K562 (cell line): ENCODE data around the gene DDR2. TPM values are rescaled to one million over a fixed set of nuclear protein-coding genes. Genes with fewer than 3 reads are reported as not detected.

Experiments used
- ATAC-seq: fragments of 200-7000 bp; cut with Tn5 transposase; 3 replicates; pipeline ENCODE4 v1.9.1; 2020; ENCODE audit warnings: moderate library complexity
- BruUV-seq: library from RNA; stranded (reverse); fragments of 400-500 nt; replicated peaks from 2 replicates; lab custom pipeline; 2021; lab: Mats Ljungman, UMichigan
- CTCF ChIA-PET: fragments of 300-600 bp; formaldehyde crosslinking; extraction: SDS; loops from one replicate; lab custom pipeline; 2021; ENCODE audit warnings: low intra/inter-chr PET ratio; lab: Yijun Ruan, JAX
- POLR2A ChIA-PET: fragments of 300-600, 350-650 bp; sonication (Branson Sonifier 250); formaldehyde crosslinking; extraction: SDS; loops from one replicate; lab custom pipeline; 2021; ENCODE audit warnings: antibody characterized with exemption, inconsistent platforms; lab: Yijun Ruan, JAX
- DNase-seq, 4 experiments: peaks; one replicate each; pipeline versions ENCODE4 v3.0.0 to v3.0.0-alpha.2; 2011 to 2018; ENCODE audit warnings: low spot score in 3 of 4, mixed read lengths in 3 of 4; ENCODE audit errors: extremely low read depth in 1 of 4
- FAIRE-seq: peaks from 2 replicates; lab custom pipeline; 2011; peaks lifted over from hg19 to GRCh38; lab: Jason Lieb, UNC
- H2AFZ ChIP-seq: 2 replicates; pipeline ENCODE4 v1.6.0; 2011; ENCODE audit warnings: low read depth, low read length, control low read depth, inconsistent platforms
- H3K27ac ChIP-seq: fragments of 200-600 bp; 3 replicates; pipeline ENCODE4 v1.8.0; 2011; ENCODE audit warnings: low read depth, mild to moderate bottlenecking, control low read depth, inconsistent platforms, low read length, moderate library complexity, mixed read lengths; ENCODE audit errors: extremely low read depth
- H3K27me3 ChIP-seq, 2 experiments: fragments of 300-600 bp in 1 of 2; 2 replicates in 1 of 2; 3 replicates in 1 of 2; pipeline versions ENCODE4 v1.6.0 to v1.8.0; 2011; ENCODE audit warnings: inconsistent platforms in 2 of 2, low read length in 2 of 2, mild to moderate bottlenecking in 1 of 2, mixed read lengths in 1 of 2, moderate library complexity in 1 of 2; ENCODE audit not compliant: control insufficient read depth in 2 of 2, insufficient read depth in 2 of 2
- H3K36me3 ChIP-seq: fragments of 300-600 bp; 3 replicates; pipeline ENCODE4 v1.8.0; 2011; ENCODE audit warnings: mild to moderate bottlenecking, low read length, inconsistent platforms; ENCODE audit not compliant: control insufficient read depth, insufficient read depth
- H3K4me1 ChIP-seq, 2 experiments: fragments of 200-600 bp in 1 of 2; replicated peaks in 1 of 2; 2 replicates in 1 of 2; 3 replicates in 1 of 2; pipeline versions ENCODE4 v1.5.1 to v1.8.0; 2011; ENCODE audit warnings: inconsistent platforms in 2 of 2, low read length in 2 of 2, mild to moderate bottlenecking in 1 of 2, mixed read lengths in 1 of 2, moderate library complexity in 1 of 2; ENCODE audit not compliant: control insufficient read depth in 2 of 2, insufficient read depth in 2 of 2
- H3K4me2 ChIP-seq: 2 replicates; pipeline ENCODE4 v1.6.1; 2011; ENCODE audit warnings: low read length, control low read depth, inconsistent platforms, mixed read lengths; ENCODE audit not compliant: insufficient read depth
- H3K4me3 ChIP-seq: fragments of 200-600 bp; sonication (generic), shearing (Covaris generic); 2 replicates; pipeline ENCODE4 v1.5.1; 2016; ENCODE audit warnings: control low read depth, inconsistent platforms
- H3K79me2 ChIP-seq: fragments of 200-600 bp; 3 replicates; pipeline ENCODE4 v1.8.0; 2011; ENCODE audit warnings: low read length, inconsistent platforms; ENCODE audit not compliant: control insufficient read depth, insufficient read depth
- H3K9ac ChIP-seq, 2 experiments: 2 replicates each; pipeline versions ENCODE4 v1.6.0 to v1.6.1; 2011; ENCODE audit warnings: low read depth in 2 of 2, low read length in 2 of 2, control low read depth in 1 of 2, inconsistent platforms in 1 of 2, mild to moderate bottlenecking in 1 of 2, mixed read lengths in 1 of 2; ENCODE audit not compliant: insufficient read depth in 1 of 2
- H3K9me1 ChIP-seq: one replicate; pipeline ENCODE4 v1.6.0; 2011; ENCODE audit warnings: inconsistent platforms, mild to moderate bottlenecking, low read length, moderate library complexity; ENCODE audit not compliant: control insufficient read depth, insufficient read depth
- H3K9me3 ChIP-seq: replicated peaks from 2 replicates; pipeline ENCODE4 v1.5.1; 2011; ENCODE audit warnings: low read depth, low read length, inconsistent platforms; ENCODE audit not compliant: control insufficient read depth, insufficient read depth
- H4K20me1 ChIP-seq: replicated peaks from 2 replicates; pipeline ENCODE4 v1.6.1; 2011; ENCODE audit warnings: low read length, inconsistent platforms, mixed read lengths; ENCODE audit not compliant: control insufficient read depth, insufficient read depth
- CEBPG ChIP-seq, 3 experiments: fragments of 200-800 bp in 1 of 3; sonication (Bioruptor generic) in 1 of 3; sonication (generic) in 1 of 3; formaldehyde crosslinking in 1 of 3; IDR thresholded peaks in 2 of 3; conservative IDR thresholded peaks in 1 of 3; 2 replicates each; pipeline versions ENCODE4 v1.6.1 to v1.8.0; 2016 to 2022; ENCODE audit warnings: missing compliant biosample characterization in 2 of 3, missing genetic modification characterization in 2 of 3, mild to moderate bottlenecking in 1 of 3, missing genetic modification reagents in 1 of 3
- HOXB6 ChIP-seq: fragments of 250-450 bp; sonication (Bioruptor Pico); IDR thresholded peaks from 2 replicates; pipeline ENCODE4 v1.5.1; 2022; ENCODE audit warnings: mild to moderate bottlenecking, borderline replicate concordance
- MAZ ChIP-seq, 2 experiments: fragments of 450-650 bp in 1 of 2; sonication (generic) in 1 of 2; formaldehyde crosslinking; IDR thresholded peaks in 1 of 2; conservative IDR thresholded peaks in 1 of 2; 2 replicates each; pipeline versions ENCODE4 v1.4.0 to v1.5.0; 2020; ENCODE audit warnings: mild to moderate bottlenecking in 1 of 2, missing genetic modification reagents in 1 of 2
- MED1 ChIP-seq: sonication (generic); formaldehyde crosslinking; IDR thresholded peaks from 2 replicates; pipeline ENCODE4 v1.8.1; 2023; ENCODE audit warnings: missing genetic modification reagents, borderline replicate concordance
- WGBS: fragments of 100-300 bp; shearing (Covaris generic); methylation state at CpG from one replicate; pipeline ENCODE4 v1.1.6; 2016; ENCODE audit warnings: low coverage, mixed read lengths; ENCODE audit not compliant: insufficient coverage; ENCODE audit errors: missing lambda C conversion rate; 5-methylcytosine and 5-hydroxymethylcytosine counted together
- in situ Hi-C: fragments of 300-500 bp; cut with MboI; formaldehyde crosslinking; loops from 4 replicates; pipeline ENCODE4 v1.15.0; 2018; ENCODE audit warnings: inconsistent platforms, mixed read lengths
- intact Hi-C: fragments of 100-400 bp; cut with micrococcal nuclease; formaldehyde crosslinking; loops from 2 replicates; pipeline ENCODE4 v1.14.2; 2022
- polyA plus RNA-seq, 8 experiments: library from polyadenylated mRNA; depleted of rRNA in 4 of 8; stranded (reverse) in 5 of 8; unstranded in 3 of 8; fragments of >200 nt; fragmentation: Nextera tagmentation in 2 of 8; fragmentation: Illumina TruSeq in 1 of 8; extraction: Ambion mirVana in 2 of 8; extraction: Trizol in 1 of 8; gene quantifications; 2 replicates each; pipeline versions ENCODE4 v1.2.1 to v1.2.3, GENCODE V29; 2011 to 2014; ENCODE audit warnings: inconsistent platforms in 1 of 8, missing spikeins in 1 of 8
- total RNA-seq, 7 experiments: library from RNA; depleted of rRNA in 6 of 7; stranded (reverse); fragments of >200 nt in 6 of 7; fragmentation: Illumina TruSeq in 2 of 7; extraction: Trizol in 2 of 7; gene quantifications; 2 replicates each; pipeline versions ENCODE4 v1.2.1 to v1.2.3, GENCODE V29; 2011 to 2021; ENCODE audit warnings: low replicate concordance in 1 of 7
- TF ChIP-seq, protein P1 (sequence below): fragments of 450-650 bp; formaldehyde crosslinking; IDR thresholded peaks from 2 replicates; pipeline ENCODE4 v1.4.0; 2022; ENCODE audit warnings: mild to moderate bottlenecking, moderate library complexity
- TF ChIP-seq, protein P2 (sequence below), 2 experiments: fragments of 200-800 bp in 1 of 2; sonication (Bioruptor generic) in 1 of 2; sonication (generic) in 1 of 2; formaldehyde crosslinking in 1 of 2; IDR thresholded peaks in 1 of 2; conservative IDR thresholded peaks in 1 of 2; 2 replicates each; pipeline versions ENCODE4 v1.5.0 to v1.6.1; 2016 to 2020; ENCODE audit warnings: missing compliant biosample characterization in 1 of 2, missing genetic modification characterization in 1 of 2, missing genetic modification reagents in 1 of 2

DDR2 gene
- total and polyA plus RNA-seq, 9 of the 15 experiments (the other 6 are each of a cell fraction or from before 2014, with no cell fraction given): 0.36 to 2.0 (median 1.1) TPM

DNA sequence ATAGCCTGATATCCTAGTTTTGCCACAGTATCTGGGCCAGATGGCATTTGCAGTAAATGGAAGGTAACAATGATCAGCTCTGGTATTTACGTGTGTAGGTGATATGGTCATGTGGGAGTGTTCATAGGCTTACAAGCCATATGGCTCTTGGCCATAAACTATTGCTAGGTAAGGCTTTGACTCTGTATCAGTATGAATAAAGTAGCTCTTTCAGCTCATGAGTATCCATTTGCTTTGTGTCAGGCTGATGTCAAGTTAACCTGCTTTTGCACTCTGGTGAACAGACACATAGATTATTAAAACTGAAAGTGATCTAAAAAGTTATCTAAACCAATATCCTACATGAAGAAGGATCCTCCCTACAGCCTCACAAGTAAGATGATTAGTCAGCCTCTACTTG, 69.0 kb downstream of the DDR2 start:
- H3K36me3 ChIP-seq: no peaks in the 10 kb centered on the region
- CTCF ChIA-PET: no interaction called here
- no peaks in the 10 kb centered on the region for H3K79me2 ChIP-seq
- H3K4me1 ChIP-seq: peaks cover 0 to 6% of the 10 kb centered on the region in 2 experiments; a peak in 4 of 5 replicates
- WGBS: 4% methylated on average over 1 of the region's 1 CpG
- no peak for TF ChIP-seq MAZ (CRISPR knock-in tag; conservative IDR thresholded peaks at IDR 0.05 in 1 of 2, IDR thresholded peaks at IDR 0.05 in 1 of 2)
- TF ChIP-seq, protein P1, sequence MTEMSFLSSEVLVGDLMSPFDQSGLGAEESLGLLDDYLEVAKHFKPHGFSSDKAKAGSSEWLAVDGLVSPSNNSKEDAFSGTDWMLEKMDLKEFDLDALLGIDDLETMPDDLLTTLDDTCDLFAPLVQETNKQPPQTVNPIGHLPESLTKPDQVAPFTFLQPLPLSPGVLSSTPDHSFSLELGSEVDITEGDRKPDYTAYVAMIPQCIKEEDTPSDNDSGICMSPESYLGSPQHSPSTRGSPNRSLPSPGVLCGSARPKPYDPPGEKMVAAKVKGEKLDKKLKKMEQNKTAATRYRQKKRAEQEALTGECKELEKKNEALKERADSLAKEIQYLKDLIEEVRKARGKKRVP: no peak
- POLR2A ChIA-PET: interaction anchor here (1.0 to 1.6 kb wide), 2 partner anchors 10 to 71 kb away, joined by 3 to 4 read pairs; no protein-coding TSS in a partner anchor
- intact Hi-C loops (no loop called here), in situ Hi-C loops (no loop called here)
- H2AFZ ChIP-seq: no peak overlapping the region
- no peak for DNase-seq
- no peaks in the 10 kb centered on the region for H3K9me3 ChIP-seq
- H3K4me3 ChIP-seq: no peak overlapping the region
- BruUV-seq: no TSS peak
- H3K27me3 ChIP-seq: peaks cover 0 to 4% of the 10 kb centered on the region in 2 experiments; a peak in 1 of 5 replicates
- FAIRE-seq: no peak
- no peak overlapping the region for H3K4me2 ChIP-seq
- H4K20me1 ChIP-seq: 0 out of 2 replicates have a peak, but pooled peaks cover 4% of the 10 kb centered on the region
- H3K9me1 ChIP-seq: no peaks in the 10 kb centered on the region
- no peak for ATAC-seq
- H3K27ac ChIP-seq: no peak overlapping the region
- no peak overlapping the region for H3K9ac ChIP-seq

DNA sequence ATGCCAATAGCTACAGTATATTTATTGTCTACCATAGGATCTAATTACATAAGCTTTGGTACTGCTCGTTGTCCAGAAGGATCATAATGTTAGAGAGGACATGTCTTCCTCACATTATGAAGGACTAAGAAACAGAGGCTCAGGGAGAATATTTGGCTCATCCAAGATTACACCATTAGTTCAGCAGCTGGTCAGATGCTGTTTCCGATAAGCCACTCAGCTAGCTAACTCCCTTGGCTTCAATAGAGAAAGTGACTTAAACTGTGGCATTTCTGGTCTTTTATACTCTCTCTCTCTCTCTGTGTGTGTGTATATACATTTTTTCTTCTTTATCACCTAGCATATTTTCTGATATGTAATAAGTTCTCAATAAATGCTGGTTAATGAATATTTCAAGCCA, 70.4 kb downstream of the DDR2 start:
- intact Hi-C loops: no loop called here
- in situ Hi-C loops: no loop called here
- CTCF ChIA-PET: no interaction called here
- no peak for FAIRE-seq
- no peaks in the 10 kb centered on the region for H3K4me1 ChIP-seq
- H3K27ac ChIP-seq: no peak overlapping the region
- no peak overlapping the region for H2AFZ ChIP-seq
- no peak for ATAC-seq
- POLR2A ChIA-PET: interaction anchor here (0.5 to 1.6 kb wide), 4 partner anchors 9 to 29 kb away, joined by 3 to 4 read pairs (median 4); no protein-coding TSS in a partner anchor
- H3K9me3 ChIP-seq: no peaks in the 10 kb centered on the region
- H3K9ac ChIP-seq: no peak overlapping the region
- H3K9me1 ChIP-seq: no peaks in the 10 kb centered on the region
- DNase-seq: no peak
- no TSS peak for BruUV-seq
- no peak overlapping the region for H3K4me2 ChIP-seq
- no peaks in the 10 kb centered on the region; a peak in 1 of 5 replicates for H3K27me3 ChIP-seq
- no peaks in the 10 kb centered on the region for H3K79me2 ChIP-seq
- H3K4me3 ChIP-seq: no peak overlapping the region
- H4K20me1 ChIP-seq: no peaks in the 10 kb centered on the region
- H3K36me3 ChIP-seq: no peaks in the 10 kb centered on the region
- 11% methylated on average over 2 of the region's 2 CpGs for WGBS
- TF ChIP-seq, protein P2, sequence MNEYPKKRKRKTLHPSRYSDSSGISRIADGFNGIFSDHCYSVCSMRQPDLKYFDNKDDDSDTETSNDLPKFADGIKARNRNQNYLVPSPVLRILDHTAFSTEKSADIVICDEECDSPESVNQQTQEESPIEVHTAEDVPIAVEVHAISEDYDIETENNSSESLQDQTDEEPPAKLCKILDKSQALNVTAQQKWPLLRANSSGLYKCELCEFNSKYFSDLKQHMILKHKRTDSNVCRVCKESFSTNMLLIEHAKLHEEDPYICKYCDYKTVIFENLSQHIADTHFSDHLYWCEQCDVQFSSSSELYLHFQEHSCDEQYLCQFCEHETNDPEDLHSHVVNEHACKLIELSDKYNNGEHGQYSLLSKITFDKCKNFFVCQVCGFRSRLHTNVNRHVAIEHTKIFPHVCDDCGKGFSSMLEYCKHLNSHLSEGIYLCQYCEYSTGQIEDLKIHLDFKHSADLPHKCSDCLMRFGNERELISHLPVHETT (CRISPR knock-in tag; conservative IDR thresholded peaks at IDR 0.05 in 1 of 2, IDR thresholded peaks at IDR 0.05 in 1 of 2): 0 out of 4 replicates have a peak, but pooled peaks of 1 of the 2 experiments have one; percentile 31
- TF ChIP-seq HOXB6 (CRISPR knock-in tag) (no peak), CEBPG (CRISPR knock-in tag; IDR thresholded peaks at IDR 0.05) (no peak), CEBPG (tag; conservative IDR thresholded peaks at IDR 0.05 in 1 of 2, IDR thresholded peaks at IDR 0.05 in 1 of 2) (0 out of 4 replicates have a peak, but pooled peaks of 1 of the 2 experiments have one; percentile 11), MED1 (CRISPR knock-in tag) (no peak)
